GM19043 (cell line): ENCODE measurements around the gene XPNPEP2.

Experiments
- ATAC-seq: cut with Tn5 transposase; IDR thresholded peaks from one replicate; pipeline ENCODE4 v1.9.1; 2021; ENCODE audit warnings: low read depth; ENCODE audit not compliant: unreplicated experiment

Gene XPNPEP2

GRCh38 chrX:129793604-129794191, 54.9 kb downstream of the XPNPEP2 start:
- ATAC-seq: no peak

- no peak for ATAC-seq
Observed at GRCh38 chrX:129795584-129795983, 56.8 kb downstream of the XPNPEP2 start.

GRCh38 chrX:129797251-129797906, 58.6 kb downstream of the XPNPEP2 start:
- no peak for ATAC-seq

GRCh38 chrX:129798456-129798855, 59.7 kb downstream of the XPNPEP2 start:
- ATAC-seq: no peak

GRCh38 chrX:129798888-129799287, 60.1 kb downstream of the XPNPEP2 start:
- no peak for ATAC-seq

GRCh38 chrX:129800186-129800585, 61.4 kb downstream of the XPNPEP2 start:
- ATAC-seq: no peak

- ATAC-seq: no peak
Observed at GRCh38 chrX:129802863-129803262, 64.1 kb downstream of the XPNPEP2 start.

- ATAC-seq: no peak
Observed at GRCh38 chrX:129804806-129805205, 66.0 kb downstream of the XPNPEP2 start.

- no peak for ATAC-seq
Observed at GRCh38 chrX:129808158-129808828, 69.5 kb downstream of the XPNPEP2 start.

GRCh38 chrX:129808829-129809796, 70.3 kb downstream of the XPNPEP2 start:
- no peak for ATAC-seq

- no peak for ATAC-seq
Observed at GRCh38 chrX:129813662-129814368, 75.0 kb downstream of the XPNPEP2 start.

- no peak for ATAC-seq
Observed at GRCh38 chrX:129818123-129818522, 79.3 kb downstream of the XPNPEP2 start.
